ENCODE measurements around the gene SAP30BP. TPM values are rescaled to one million over a fixed set of nuclear protein-coding genes. Genes with fewer than 3 reads are reported as not detected.

The SAP30BP gene
- total and polyA plus RNA-seq, 4 donors: 20.9 to 33.4 (median 30.2) TPM

GRCh38 chr17:75619506-75620431, 47.4 kb upstream of the SAP30BP start:
- Histone ChIP-seq H3K36me3 (ENCODE audit: control insufficient read depth in 4 of 4, insufficient read depth in 3 of 4, low read depth in 1 of 4, low read length in 3 of 4) (peaks cover 0 to 43% (median 4%) of the 10 kb centered on the region in 4 donors), H3K27ac (ENCODE audit: low read depth in 1 of 2, low read length in 2 of 2) (no peak overlapping the region), H3K4me1 (ENCODE audit: control insufficient read depth in 4 of 4, insufficient read depth in 4 of 4, low read length in 3 of 4) (no peaks in the 10 kb centered on the region), H3K4me3 (ENCODE audit: low read depth in 1 of 3, low read length in 3 of 3) (no peak overlapping the region), H3K9me3 (ENCODE audit: control insufficient read depth in 4 of 4, low read length in 3 of 4) (no peaks in the 10 kb centered on the region), H3K9ac (ENCODE audit: low read depth in 1 of 2, low read length in 2 of 2) (no peak overlapping the region), H3K27me3 (ENCODE audit: control insufficient read depth in 4 of 4, insufficient read depth in 4 of 4, low read length in 3 of 4) (no peaks in the 10 kb centered on the region)
- 92% methylated on average over 36 of the region's 36 CpGs for WGBS
- TF ChIP-seq CTCF (IDR thresholded peaks at IDR 0.05; ENCODE audit: low read depth, low read length, missing input control) (peak; percentile 31), NR2F2 (IDR thresholded peaks at IDR 0.05) (no peak)
- peak; percentile 53 for DNase-seq (ENCODE audit: low spot score)

GRCh38 chr17:75621489-75621888, 45.6 kb upstream of the SAP30BP start:
- no peak overlapping the region for H3K4me3 ChIP-seq (ENCODE audit: low read depth in 1 of 3, low read length in 3 of 3)
- no peak for DNase-seq (ENCODE audit: low spot score)
- H3K4me1 ChIP-seq (ENCODE audit: control insufficient read depth in 4 of 4, insufficient read depth in 4 of 4, low read length in 3 of 4): no peaks in the 10 kb centered on the region
- no peak overlapping the region for H3K9ac ChIP-seq (ENCODE audit: low read depth in 1 of 2, low read length in 2 of 2)
- WGBS: 95% methylated on average over 4 of the region's 4 CpGs
- H3K9me3 ChIP-seq (ENCODE audit: control insufficient read depth in 4 of 4, low read length in 3 of 4): no peaks in the 10 kb centered on the region
- H3K27ac ChIP-seq (ENCODE audit: low read depth in 1 of 2, low read length in 2 of 2): no peak overlapping the region
- H3K36me3 ChIP-seq (ENCODE audit: control insufficient read depth in 4 of 4, insufficient read depth in 3 of 4, low read depth in 1 of 4, low read length in 3 of 4): peaks cover 0 to 50% (median 7%) of the 10 kb centered on the region in 4 donors
- no peak for TF ChIP-seq CTCF (IDR thresholded peaks at IDR 0.05; ENCODE audit: low read depth, low read length, missing input control)
- no peak for TF ChIP-seq JUND (IDR thresholded peaks at IDR 0.05)
- TF ChIP-seq MAX (IDR thresholded peaks at IDR 0.05): no peak
- TF ChIP-seq YY1 (IDR thresholded peaks at IDR 0.05): no peak
- TF ChIP-seq ATF3 (IDR thresholded peaks at IDR 0.05): no peak
- no peak for TF ChIP-seq ZBTB33 (IDR thresholded peaks at IDR 0.05)
- TF ChIP-seq HNF4G (IDR thresholded peaks at IDR 0.05): no peak
- TF ChIP-seq RXRA (IDR thresholded peaks at IDR 0.05): no peak
- TF ChIP-seq FOXA2 (IDR thresholded peaks at IDR 0.05): no peak
- TF ChIP-seq EGR1 (IDR thresholded peaks at IDR 0.05; ENCODE audit: low read depth in 2 of 2): no peak
- no peak for TF ChIP-seq REST (IDR thresholded peaks at IDR 0.05)
- no peaks in the 10 kb centered on the region for H3K27me3 ChIP-seq (ENCODE audit: control insufficient read depth in 4 of 4, insufficient read depth in 4 of 4, low read length in 3 of 4)
